MM.1S (cell line): Measurements from ENCODE around the gene SH2D7.

ENCODE experiments used
- DNase-seq: peaks from one replicate; pipeline ENCODE4 v3.0.0-alpha.2; 2015
- H2AFZ ChIP-seq: fragments of 300-600 bp; sonication (generic); 2 replicates; pipeline ENCODE4 v1.6.0; 2016; ENCODE audit warnings: antibody characterized with exemption, low read length
- H3F3A ChIP-seq: fragments of 300-600 bp; sonication (generic); 2 replicates; pipeline ENCODE4 v1.6.1; 2016; ENCODE audit warnings: mild to moderate bottlenecking, antibody characterized with exemption, low read length, moderate library complexity, mixed read lengths; ENCODE audit not compliant: insufficient read depth
- H3K27ac ChIP-seq: fragments of 300-600 bp; sonication (generic); 2 replicates; pipeline ENCODE4 v1.5.1; 2016; ENCODE audit warnings: mild to moderate bottlenecking, low read length
- H3K27me3 ChIP-seq: fragments of 300-600 bp; sonication (generic); replicated peaks from 2 replicates; pipeline ENCODE4 v1.6.0; 2016; ENCODE audit warnings: low read length; ENCODE audit not compliant: insufficient read depth
- H3K36me3 ChIP-seq: fragments of 300-600 bp; sonication (generic); replicated peaks from 2 replicates; pipeline ENCODE4 v1.6.1; 2016; ENCODE audit warnings: mild to moderate bottlenecking, low read length, mixed read lengths; ENCODE audit not compliant: insufficient read depth
- H3K4me1 ChIP-seq: fragments of 300-600 bp; sonication (generic); 2 replicates; pipeline ENCODE4 v1.6.1; 2016; ENCODE audit warnings: low read length, mixed read lengths
- H3K4me2 ChIP-seq: fragments of 300-600 bp; sonication (generic); 2 replicates; pipeline ENCODE4 v1.6.0; 2016; ENCODE audit warnings: low read depth, low read length
- H3K4me3 ChIP-seq: fragments of 300-600 bp; sonication (generic); 2 replicates; pipeline ENCODE4 v1.5.1; 2016; ENCODE audit warnings: low read length, mixed read lengths
- H3K79me2 ChIP-seq: fragments of 300-600 bp; sonication (generic); 2 replicates; pipeline ENCODE4 v1.6.1; 2016; ENCODE audit warnings: mixed run types, low read length, mixed read lengths
- H3K9ac ChIP-seq: fragments of 300-600 bp; sonication (generic); 2 replicates; pipeline ENCODE4 v1.6.1; 2016; ENCODE audit warnings: low read length, mixed read lengths
- H3K9me2 ChIP-seq: fragments of 300-600 bp; sonication (generic); replicated peaks from 2 replicates; pipeline ENCODE4 v1.6.1; 2016; ENCODE audit warnings: mild to moderate bottlenecking, low read length, mixed read lengths; ENCODE audit not compliant: insufficient read depth
- H3K9me3 ChIP-seq: fragments of 300-600 bp; sonication (generic); replicated peaks from 2 replicates; pipeline ENCODE4 v1.6.1; 2016; ENCODE audit warnings: mild to moderate bottlenecking, low read length, mixed read lengths; ENCODE audit not compliant: insufficient read depth
- H4K20me1 ChIP-seq: fragments of 300-600 bp; sonication (generic); 2 replicates; pipeline ENCODE4 v1.6.1; 2016; ENCODE audit warnings: mild to moderate bottlenecking, low read length, moderate library complexity, mixed read lengths; ENCODE audit not compliant: insufficient read depth
- EZH2 ChIP-seq: fragments of 300-600 bp; sonication (generic); optimal IDR thresholded peaks from 2 replicates; pipeline ENCODE3; 2017; ENCODE audit warnings: low read depth, mild to moderate bottlenecking, antibody characterized with exemption, low read length, mixed read lengths
- EZH2phosphoT487 ChIP-seq: fragments of 300-600 bp; sonication (generic); IDR thresholded peaks from 2 replicates; pipeline ENCODE4 v1.6.1; 2018; ENCODE audit warnings: antibody characterized with exemption, low read length
- TF ChIP-seq, protein P1 (sequence below): fragments of 300-600 bp; sonication (generic); IDR thresholded peaks from 2 replicates; pipeline ENCODE4 v1.5.1; 2016; ENCODE audit warnings: antibody characterized with exemption, low read length, mixed read lengths

The SH2D7 gene

DNA sequence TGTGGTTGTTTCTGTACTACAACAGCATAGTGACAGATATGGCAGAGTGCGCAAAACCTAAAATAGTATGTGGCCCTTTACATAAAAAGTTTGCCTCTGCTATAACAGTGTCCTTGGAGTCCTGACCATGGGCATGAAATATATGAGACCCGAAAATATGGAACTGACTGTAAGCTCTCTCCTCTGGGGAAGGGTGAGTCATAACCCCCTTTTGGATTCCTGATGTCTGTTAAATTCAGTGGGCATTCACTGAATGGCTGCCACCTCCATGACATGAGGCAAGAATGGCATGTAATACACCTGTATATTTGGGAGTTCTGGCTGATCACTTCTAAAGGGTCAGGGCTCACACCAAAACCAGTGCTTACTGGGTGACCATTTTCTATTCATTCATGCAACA is 21.0 kb upstream of the SH2D7 start:
- no peaks in the 10 kb centered on the region for H4K20me1 ChIP-seq
- no peak overlapping the region for H3K27ac ChIP-seq
- no peaks in the 10 kb centered on the region for H3K9me2 ChIP-seq
- TF ChIP-seq, protein P1, sequence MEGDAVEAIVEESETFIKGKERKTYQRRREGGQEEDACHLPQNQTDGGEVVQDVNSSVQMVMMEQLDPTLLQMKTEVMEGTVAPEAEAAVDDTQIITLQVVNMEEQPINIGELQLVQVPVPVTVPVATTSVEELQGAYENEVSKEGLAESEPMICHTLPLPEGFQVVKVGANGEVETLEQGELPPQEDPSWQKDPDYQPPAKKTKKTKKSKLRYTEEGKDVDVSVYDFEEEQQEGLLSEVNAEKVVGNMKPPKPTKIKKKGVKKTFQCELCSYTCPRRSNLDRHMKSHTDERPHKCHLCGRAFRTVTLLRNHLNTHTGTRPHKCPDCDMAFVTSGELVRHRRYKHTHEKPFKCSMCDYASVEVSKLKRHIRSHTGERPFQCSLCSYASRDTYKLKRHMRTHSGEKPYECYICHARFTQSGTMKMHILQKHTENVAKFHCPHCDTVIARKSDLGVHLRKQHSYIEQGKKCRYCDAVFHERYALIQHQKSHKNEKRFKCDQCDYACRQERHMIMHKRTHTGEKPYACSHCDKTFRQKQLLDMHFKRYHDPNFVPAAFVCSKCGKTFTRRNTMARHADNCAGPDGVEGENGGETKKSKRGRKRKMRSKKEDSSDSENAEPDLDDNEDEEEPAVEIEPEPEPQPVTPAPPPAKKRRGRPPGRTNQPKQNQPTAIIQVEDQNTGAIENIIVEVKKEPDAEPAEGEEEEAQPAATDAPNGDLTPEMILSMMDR, result no peak
- no peak for TF ChIP-seq EZH2phosphoT487
- no peak for TF ChIP-seq EZH2
- no peaks in the 10 kb centered on the region for H3K9me3 ChIP-seq
- peaks cover 17% of the 10 kb centered on the region for H3F3A ChIP-seq
- peaks cover 90% of the 10 kb centered on the region for H3K79me2 ChIP-seq
- no peak overlapping the region for H3K9ac ChIP-seq
- H3K27me3 ChIP-seq, result no peaks in the 10 kb centered on the region
- no peak overlapping the region for H3K4me2 ChIP-seq
- no peaks in the 10 kb centered on the region for H3K36me3 ChIP-seq
- no peak overlapping the region for H2AFZ ChIP-seq
- DNase-seq, result no peak
- no peak overlapping the region for H3K4me3 ChIP-seq
- peaks cover 41% of the 10 kb centered on the region for H3K4me1 ChIP-seq

- no peak overlapping the region for H3K4me2 ChIP-seq
- peaks cover 89% of the 10 kb centered on the region for H3K79me2 ChIP-seq
- no peak for DNase-seq
- no peaks in the 10 kb centered on the region for H4K20me1 ChIP-seq
- TF ChIP-seq, protein P1, result no peak
- no peak for TF ChIP-seq EZH2
- no peak for TF ChIP-seq EZH2phosphoT487
- peaks cover 32% of the 10 kb centered on the region for H3K4me1 ChIP-seq
- H3K9me2 ChIP-seq, result no peaks in the 10 kb centered on the region
- no peaks in the 10 kb centered on the region for H3K9me3 ChIP-seq
- H3K27me3 ChIP-seq, result no peaks in the 10 kb centered on the region
- no peaks in the 10 kb centered on the region for H3K36me3 ChIP-seq
- no peak overlapping the region for H3K4me3 ChIP-seq
- no peak overlapping the region for H3K27ac ChIP-seq
- H2AFZ ChIP-seq, result no peak overlapping the region
- peaks cover 13% of the 10 kb centered on the region for H3F3A ChIP-seq
- H3K9ac ChIP-seq, result no peak overlapping the region
Measured at GRCh38 chr15:78072080-78072892, 20.1 kb upstream of the SH2D7 start.

DNA sequence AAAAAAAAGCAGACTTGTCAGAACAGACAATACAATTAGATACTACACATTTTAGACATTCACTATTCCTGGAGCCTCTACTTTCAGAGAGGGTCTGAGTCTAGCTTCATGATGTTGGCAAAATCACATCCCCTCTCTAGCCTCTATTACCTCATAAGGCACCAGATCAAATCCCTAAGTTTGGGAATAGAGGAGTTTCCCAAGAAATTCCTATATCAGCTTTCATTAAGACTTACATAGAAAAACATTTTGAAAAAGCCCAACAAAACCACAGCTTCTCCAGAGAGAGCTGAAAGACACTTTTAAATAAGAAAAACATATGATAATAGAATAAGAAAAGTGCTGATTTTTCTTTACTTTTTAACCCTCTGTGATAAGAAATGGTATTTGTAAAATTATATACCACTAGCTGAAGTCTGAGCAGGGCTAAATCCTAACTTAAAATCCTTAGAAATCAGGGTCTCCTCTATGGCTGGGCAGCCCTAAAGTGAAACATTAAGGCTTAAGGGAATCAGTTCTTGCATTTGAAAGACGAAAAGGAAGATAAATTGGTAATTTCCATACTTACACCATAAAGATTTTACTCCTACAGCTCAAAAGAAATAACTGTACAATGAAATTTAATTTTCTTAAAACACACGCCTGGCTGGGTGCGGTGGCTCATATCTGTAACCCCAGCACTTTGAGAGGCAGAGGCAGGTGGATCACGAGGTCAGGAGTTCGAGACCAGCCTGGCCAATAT is 19.1 kb upstream of the SH2D7 start:
- Histone ChIP-seq H3K9ac (no peak overlapping the region), H3K4me2 (no peak overlapping the region), H3K79me2 (peaks cover 80% of the 10 kb centered on the region), H3K4me3 (no peak overlapping the region), H3K27me3 (no peaks in the 10 kb centered on the region), H2AFZ (no peak overlapping the region), H3K36me3 (no peaks in the 10 kb centered on the region), H4K20me1 (no peaks in the 10 kb centered on the region), H3K9me2 (no peaks in the 10 kb centered on the region), H3K4me1 (peaks cover 27% of the 10 kb centered on the region), H3F3A (peaks cover 13% of the 10 kb centered on the region), H3K9me3 (no peaks in the 10 kb centered on the region), H3K27ac (no peak overlapping the region)
- DNase-seq, result no peak
- no peak for TF ChIP-seq EZH2
- TF ChIP-seq, protein P1, result no peak
- TF ChIP-seq EZH2phosphoT487, result no peak
